ENCODE data around the gene TMEM272. TPM values are rescaled to one million over a fixed set of nuclear protein-coding genes. Genes with fewer than 3 reads are reported as not detected.
A peak's percentile ranks its signal among the peaks of the same experiment; 100 is the strongest.

Gene TMEM272
- total RNA-seq, 1 experiment from 2014 or later: 0.07 TPM

DNA sequence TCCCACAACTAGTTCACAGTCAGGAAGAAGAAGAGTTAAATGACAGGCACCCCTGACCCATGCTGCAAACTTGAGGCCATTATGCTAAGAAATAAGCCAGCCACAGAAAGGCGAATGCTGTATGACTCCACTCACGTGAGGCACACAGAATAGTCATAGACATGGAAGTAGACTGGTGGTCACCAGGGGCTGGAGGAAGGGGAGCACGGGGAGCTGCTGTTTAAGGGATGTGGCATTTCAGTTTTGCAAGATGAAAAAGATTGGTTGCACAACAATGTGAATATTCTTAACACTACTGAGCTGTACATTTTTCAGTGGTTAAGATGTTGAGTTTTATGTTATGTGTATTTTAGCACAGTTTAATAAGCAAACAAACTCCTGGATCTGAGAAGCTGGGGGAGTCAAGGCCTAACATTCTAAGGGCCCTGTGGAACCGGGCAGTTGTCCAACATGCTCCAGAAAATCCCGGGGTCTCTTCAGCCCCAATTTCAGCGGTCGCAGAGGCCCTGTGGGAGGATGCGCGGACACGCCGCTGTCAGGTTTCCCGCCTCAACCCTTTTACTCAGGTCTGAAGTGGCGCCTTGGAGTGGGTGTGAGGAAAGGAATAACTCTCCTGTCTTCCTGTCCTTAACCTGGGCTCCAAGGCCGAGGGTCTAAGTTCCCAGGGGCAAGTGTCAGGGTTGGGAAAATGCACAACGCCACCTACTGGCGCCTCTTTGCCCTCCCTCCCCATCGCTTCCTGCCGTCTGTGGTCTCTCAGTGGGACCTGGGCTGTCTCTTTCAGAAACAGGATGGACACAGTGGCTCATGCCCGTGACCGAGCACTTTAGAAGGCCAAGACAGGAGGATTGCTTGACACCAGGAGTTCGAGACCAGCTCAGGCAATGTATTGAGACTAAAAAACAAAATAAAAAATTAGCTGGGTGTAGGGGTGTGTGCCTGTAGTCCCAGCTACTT, 4.4 kb upstream of the TMEM272 start:
- peaks cover 18% of the 10 kb centered on the region for H3K4me1 ChIP-seq (ENCODE audit: insufficient read depth, low read length)
- no peak overlapping the region for H2AFZ ChIP-seq (ENCODE audit: low read length)
- H4K20me1 ChIP-seq (ENCODE audit: low read length): no peaks in the 10 kb centered on the region
- peak; percentile 35 for ATAC-seq
- no peaks in the 10 kb centered on the region for H3K79me2 ChIP-seq (ENCODE audit: low read length)
- no peak for TF ChIP-seq EZH2phosphoT487 (IDR thresholded peaks at IDR 0.05; ENCODE audit: borderline replicate concordance, low read length)
- TF ChIP-seq, protein P1, sequence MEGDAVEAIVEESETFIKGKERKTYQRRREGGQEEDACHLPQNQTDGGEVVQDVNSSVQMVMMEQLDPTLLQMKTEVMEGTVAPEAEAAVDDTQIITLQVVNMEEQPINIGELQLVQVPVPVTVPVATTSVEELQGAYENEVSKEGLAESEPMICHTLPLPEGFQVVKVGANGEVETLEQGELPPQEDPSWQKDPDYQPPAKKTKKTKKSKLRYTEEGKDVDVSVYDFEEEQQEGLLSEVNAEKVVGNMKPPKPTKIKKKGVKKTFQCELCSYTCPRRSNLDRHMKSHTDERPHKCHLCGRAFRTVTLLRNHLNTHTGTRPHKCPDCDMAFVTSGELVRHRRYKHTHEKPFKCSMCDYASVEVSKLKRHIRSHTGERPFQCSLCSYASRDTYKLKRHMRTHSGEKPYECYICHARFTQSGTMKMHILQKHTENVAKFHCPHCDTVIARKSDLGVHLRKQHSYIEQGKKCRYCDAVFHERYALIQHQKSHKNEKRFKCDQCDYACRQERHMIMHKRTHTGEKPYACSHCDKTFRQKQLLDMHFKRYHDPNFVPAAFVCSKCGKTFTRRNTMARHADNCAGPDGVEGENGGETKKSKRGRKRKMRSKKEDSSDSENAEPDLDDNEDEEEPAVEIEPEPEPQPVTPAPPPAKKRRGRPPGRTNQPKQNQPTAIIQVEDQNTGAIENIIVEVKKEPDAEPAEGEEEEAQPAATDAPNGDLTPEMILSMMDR (conservative IDR thresholded peaks at IDR 0.05; ENCODE audit: low read depth, low read length): peak; percentile 65
- H3K9ac ChIP-seq (ENCODE audit: low read length): no peak overlapping the region
- no peaks in the 10 kb centered on the region for H3K9me3 ChIP-seq (ENCODE audit: low read length)
- H3K27ac ChIP-seq (ENCODE audit: low read length): peak overlapping the region; percentile 48
- H3K36me3 ChIP-seq (ENCODE audit: low read depth, low read length): no peaks in the 10 kb centered on the region; the same call in 1 of the 2 replicates
- H3K4me2 ChIP-seq (ENCODE audit: low read length): peak overlapping the region; percentile 22
- DNase-seq: peak; percentile 10
- no peaks in the 10 kb centered on the region for H3K9me2 ChIP-seq (replicated peaks; ENCODE audit: low read length)
- no peaks in the 10 kb centered on the region for H3K27me3 ChIP-seq (ENCODE audit: low read length)
- ChIA-PET CTCF (no interaction called here), POLR2A (ENCODE audit: unreplicated experiment) (no interaction called here)
- BruUV-seq (replicated peaks): no TSS peak
- intact Hi-C loops (cut with micrococcal nuclease): no loop called here
- H3K4me3 ChIP-seq (ENCODE audit: low read length): no peak overlapping the region
- H3F3A ChIP-seq (ENCODE audit: low read length, unreplicated experiment): no peaks in the 10 kb centered on the region

DNA sequence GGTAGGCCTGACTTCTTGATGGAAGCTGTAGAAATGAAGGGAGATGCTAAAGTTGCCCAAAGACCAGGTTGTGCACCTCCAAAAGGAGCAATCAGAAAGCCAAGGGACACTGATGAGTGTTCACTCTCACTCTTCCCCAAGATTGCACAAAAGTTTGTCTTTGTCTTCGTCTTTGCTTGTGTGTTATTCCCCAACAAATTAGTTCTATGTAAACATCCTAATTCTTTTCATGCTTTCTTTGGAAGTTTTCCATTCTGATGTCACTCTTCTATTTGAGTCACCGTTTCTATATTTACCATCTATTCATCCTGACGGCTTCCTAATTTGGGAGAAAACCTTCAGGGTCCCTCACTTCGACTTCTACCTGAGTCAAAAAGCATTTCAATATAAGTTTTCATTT, 3.7 kb upstream of the TMEM272 start:
- ATAC-seq: peak; percentile 73
- CTCF ChIA-PET: no interaction called here

More for the DNA sequence above, 3.7 kb upstream of the TMEM272 start:
- TF ChIP-seq EZH2phosphoT487 (IDR thresholded peaks at IDR 0.05; ENCODE audit: borderline replicate concordance, low read length) (no peak), EZH2 (IDR thresholded peaks at IDR 0.05; ENCODE audit: low read length, unreplicated experiment) (no peak)
- TF ChIP-seq, protein P1 (conservative IDR thresholded peaks at IDR 0.05; ENCODE audit: low read depth, low read length): no peak
- Histone ChIP-seq H3K79me2 (ENCODE audit: low read length) (no peaks in the 10 kb centered on the region), H3K36me3 (ENCODE audit: low read depth, low read length) (no peaks in the 10 kb centered on the region; the same call in 1 of the 2 replicates), H3K4me2 (ENCODE audit: low read length) (peak overlapping the region; percentile 22), H3F3A (ENCODE audit: low read length, unreplicated experiment) (no peaks in the 10 kb centered on the region), H3K4me3 (ENCODE audit: low read length) (no peak overlapping the region), H3K9ac (ENCODE audit: low read length) (no peak overlapping the region), H3K4me1 (ENCODE audit: insufficient read depth, low read length) (peaks cover 18% of the 10 kb centered on the region), H3K9me2 (replicated peaks; ENCODE audit: low read length) (no peaks in the 10 kb centered on the region), H3K27me3 (ENCODE audit: low read length) (no peaks in the 10 kb centered on the region), H2AFZ (ENCODE audit: low read length) (no peak overlapping the region), H3K27ac (ENCODE audit: low read length) (peak overlapping the region; percentile 48), H3K9me3 (ENCODE audit: low read length) (no peaks in the 10 kb centered on the region), H4K20me1 (ENCODE audit: low read length) (no peaks in the 10 kb centered on the region)
- BruUV-seq (replicated peaks): no TSS peak
- peak; percentile 74 for DNase-seq
- POLR2A ChIA-PET (ENCODE audit: unreplicated experiment): no interaction called here
- intact Hi-C loops (cut with micrococcal nuclease): loop anchor here (1.0 kb wide), 1 partner anchor 11 kb away; no protein-coding TSS in a partner anchor

Measured in PC-3 (cell line).